GM15510 (cell line): ENCODE data around the gene GATAD2A.

Source experiments
- POLR2A ChIP-seq: IDR thresholded peaks from 3 replicates; pipeline ENCODE4 v1.6.1; 2011; ENCODE audit warnings: borderline replicate concordance; ENCODE audit not compliant: insufficient read length; ENCODE audit errors: extremely low read depth

Gene GATAD2A

DNA sequence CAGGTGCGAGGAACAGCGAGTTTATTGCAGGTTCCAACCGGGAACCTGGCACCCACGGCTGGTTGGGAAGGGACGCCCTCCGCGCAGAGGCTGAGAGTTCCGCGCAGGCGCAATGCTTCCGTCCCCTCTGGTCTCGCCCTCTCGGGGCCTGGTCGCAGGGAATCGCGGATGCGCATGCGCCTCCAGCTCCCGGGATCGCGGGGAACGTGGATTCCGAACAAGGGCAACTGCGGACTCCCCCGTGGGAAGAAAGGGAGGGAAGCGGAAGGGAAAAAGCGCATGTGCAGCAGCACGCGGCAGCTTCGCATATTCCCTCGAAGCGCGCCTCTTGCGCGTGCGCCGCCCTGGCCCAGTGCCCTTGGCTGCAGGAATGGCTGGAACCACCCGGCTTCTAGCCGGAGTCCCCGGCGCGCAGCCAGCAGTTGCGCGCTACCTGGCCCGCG, 108.8 kb downstream of the GATAD2A start:
- TF ChIP-seq POLR2A, result no peak

GRCh38 chr19:19514881-19515641, 109.6 kb downstream of the GATAD2A start, which contains the start of gene TSSK6:
TSS of gene TSSK6 (minus strand) at chr19:19515548. CDS start at chr19:19515427, 121 bp downstream.
- TF ChIP-seq POLR2A, result no peak

DNA sequence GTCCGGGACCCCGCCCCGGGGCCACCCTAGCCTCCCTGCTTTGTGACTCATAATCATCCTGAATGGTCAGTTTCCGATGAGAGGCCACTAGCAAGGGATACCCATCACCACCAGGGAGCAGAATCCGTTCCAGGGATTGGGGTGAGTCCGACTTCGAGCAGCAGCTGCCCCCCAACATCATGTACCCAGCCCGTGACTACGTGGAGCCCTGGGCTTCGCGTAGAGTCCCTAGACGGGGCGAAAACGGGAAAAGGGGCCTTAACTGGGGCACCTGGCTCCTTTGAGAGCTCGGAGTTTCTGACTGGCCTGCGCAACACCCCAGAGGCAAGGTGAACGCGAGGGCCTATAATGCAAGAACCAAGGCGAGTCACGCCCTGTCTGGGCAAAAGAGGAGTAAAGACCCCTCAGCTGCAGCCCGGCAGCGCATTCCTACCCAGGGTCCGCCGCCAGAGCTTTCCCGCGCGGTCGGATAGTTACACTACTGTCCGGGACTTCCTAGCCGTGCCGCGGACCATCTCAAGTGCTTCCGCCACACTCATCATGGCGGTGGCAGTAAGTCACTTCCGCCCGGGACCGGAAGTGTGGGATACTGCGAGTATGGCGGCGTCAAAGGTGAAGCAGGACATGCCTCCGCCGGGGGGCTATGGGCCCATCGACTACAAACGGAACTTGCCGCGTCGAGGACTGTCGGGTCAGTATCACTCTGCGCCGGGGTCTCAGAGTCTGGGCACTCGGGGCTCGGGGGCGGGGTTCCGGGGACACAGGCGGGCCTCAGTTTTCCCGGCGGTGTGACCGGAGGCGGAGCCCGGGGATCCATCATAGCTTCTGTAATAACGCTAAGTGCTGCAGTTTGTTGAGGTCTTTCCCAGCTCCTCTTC, 110.4 kb downstream of the GATAD2A start, which contains the start of gene NDUFA13:
Gene NDUFA13, plus strand, starts transcription at position 584 of the 878 bp plus-strand sequence. Its CDS starts 14 bp downstream, at position 598.
- TF ChIP-seq POLR2A, result peak; percentile 87

DNA sequence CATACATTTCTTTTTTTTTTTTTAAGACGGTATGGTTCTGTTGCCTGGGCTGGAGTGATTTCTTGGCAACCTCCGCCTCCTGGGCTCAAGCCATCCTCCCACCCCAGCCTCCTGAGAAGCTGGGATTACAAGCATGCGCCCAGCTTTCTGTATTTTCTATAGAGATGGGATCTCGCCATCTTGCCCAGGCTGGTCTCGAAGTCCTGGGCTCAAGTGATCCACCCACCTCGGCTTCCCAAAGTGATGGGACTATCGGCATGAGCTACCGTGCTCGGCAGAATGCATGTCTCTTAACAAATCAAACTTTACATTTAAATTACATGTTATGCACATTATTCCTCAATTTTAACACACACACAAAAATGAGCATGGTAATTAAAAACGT, 111.8 kb downstream of the GATAD2A start:
- no peak for TF ChIP-seq POLR2A

DNA sequence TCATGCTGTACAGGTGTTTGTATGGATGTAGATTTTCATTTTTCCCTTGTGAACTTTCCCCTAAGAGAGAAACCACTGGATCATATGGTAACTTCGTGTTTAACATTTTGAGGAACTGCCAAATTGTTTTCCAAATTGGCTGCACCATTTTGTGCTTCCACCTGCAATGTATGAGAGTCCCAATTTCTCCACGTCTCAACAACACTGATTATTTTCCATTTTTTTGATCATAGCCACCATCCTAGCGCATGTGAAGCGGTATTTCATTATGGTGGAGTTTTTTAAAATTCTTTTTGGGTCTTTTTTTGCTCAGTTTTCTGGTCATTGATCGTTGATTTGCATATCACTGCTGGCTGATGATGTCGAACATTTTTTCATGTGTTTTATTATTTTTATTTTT, 115.5 kb downstream of the GATAD2A start:
- no peak for TF ChIP-seq POLR2A

DNA sequence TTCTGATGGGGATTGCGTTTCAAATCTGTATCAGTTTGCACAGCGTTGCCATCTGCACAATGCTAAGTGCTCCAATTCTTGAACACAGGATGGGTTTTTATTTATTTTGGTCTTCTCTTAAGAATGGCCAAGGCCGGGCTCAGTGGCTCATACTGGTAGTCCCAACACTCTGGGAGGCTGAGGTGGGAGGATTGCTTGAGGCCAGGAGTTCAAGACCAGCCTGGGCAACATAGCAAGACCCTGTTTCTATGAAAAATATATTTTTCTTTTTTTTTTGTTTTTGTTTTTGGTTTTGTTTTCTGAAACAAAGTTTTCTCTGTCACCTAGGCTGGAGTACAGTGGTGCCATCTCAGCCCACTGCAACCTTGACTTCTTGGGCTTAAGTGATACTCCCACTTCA, 117.7 kb downstream of the GATAD2A start:
- TF ChIP-seq POLR2A, result no peak

- no peak for TF ChIP-seq POLR2A
Measured at GRCh38 chr19:19524053-19524452, 118.6 kb downstream of the GATAD2A start.

GRCh38 chr19:19525611-19526380, 120.3 kb downstream of the GATAD2A start:
- no peak for TF ChIP-seq POLR2A

DNA sequence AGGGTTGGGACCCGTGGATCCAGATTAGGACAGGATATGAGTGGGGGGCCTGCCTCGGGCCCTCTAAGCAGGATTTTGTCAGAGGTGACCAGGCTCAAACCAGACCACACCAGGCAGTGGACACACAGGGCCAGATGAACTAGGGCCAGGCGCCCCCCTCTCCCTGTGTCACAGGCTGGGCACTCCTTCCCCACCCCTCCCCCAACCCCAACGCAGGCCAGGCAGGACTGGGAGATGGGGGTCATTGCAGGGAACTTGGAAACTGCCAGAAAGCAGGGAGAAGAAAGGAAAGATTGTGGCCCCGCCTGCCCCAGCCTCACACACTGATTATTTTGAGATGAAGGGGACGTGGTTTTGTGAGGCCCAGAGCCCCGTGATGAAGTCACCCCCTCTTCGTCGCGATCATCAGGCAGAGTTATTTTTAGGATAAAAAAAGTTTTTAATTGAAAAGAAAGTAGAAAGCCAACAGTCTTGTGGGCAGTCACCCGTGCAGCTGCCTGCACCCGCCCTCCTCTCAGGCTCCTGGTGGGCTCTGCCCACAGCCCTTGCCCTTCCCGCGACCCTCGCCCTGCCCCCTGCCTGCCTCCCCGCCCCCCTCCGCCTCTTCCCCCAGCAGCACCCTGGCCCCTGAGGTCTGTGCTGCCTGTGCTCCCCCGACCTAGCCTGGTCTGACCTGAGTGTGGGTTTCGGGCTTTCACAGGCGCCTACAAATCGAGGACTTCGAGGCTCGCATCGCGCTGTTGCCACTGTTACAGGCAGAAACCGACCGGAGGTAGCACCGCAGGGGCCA, 121.3 kb downstream of the GATAD2A start:
- no peak for TF ChIP-seq POLR2A

GRCh38 chr19:19527371-19527656, 121.8 kb downstream of the GATAD2A start:
- no peak for TF ChIP-seq POLR2A

GRCh38 chr19:19527674-19528625, 122.5 kb downstream of the GATAD2A start:
- no peak for TF ChIP-seq POLR2A

GRCh38 chr19:19528721-19529490, 123.4 kb downstream of the GATAD2A start, which contains the start of gene YJEFN3:
TSS of gene YJEFN3 (plus strand) at chr19:19528911. CDS start at chr19:19528933, 22 bp downstream.
- TF ChIP-seq POLR2A, result no peak

- TF ChIP-seq POLR2A, result no peak
Measured at GRCh38 chr19:19529783-19530422, 124.4 kb downstream of the GATAD2A start.
